Peyer's patch (tissue), 4 donors: ENCODE results near the gene ANKLE2.
"Not testable (repeated sequence)": the region's sequence is repeated elsewhere in the genome, so short reads cannot be mapped to it uniquely, and the experiment has no call there.

Source experiments
- CTCF ChIP-seq, 6 experiments: fragments of 450-650 bp in 4 of 6; fragments of 200-600 bp in 2 of 6; sonication (generic) in 1 of 6; IDR thresholded peaks; one replicate each; pipeline ENCODE4 v1.5.1; 2017 to 2019; ENCODE audit warnings: antibody characterized with exemption in 6 of 6, mild to moderate bottlenecking in 3 of 6, moderate library complexity in 1 of 6
- POLR2A ChIP-seq, 2 donors: fragments of 450-650 bp; IDR thresholded peaks; one replicate each; pipeline ENCODE4 v1.5.1; 2017; ENCODE audit warnings: antibody characterized with exemption in 2 of 2, mild to moderate bottlenecking in 2 of 2, moderate library complexity in 2 of 2

- not testable (repeated sequence) for TF ChIP-seq CTCF, POLR2A (IDR thresholded peaks at IDR 0.05)
Measured at GRCh38 chr12:132753670-132754069, 8.0 kb downstream of the ANKLE2 start.
